K562 (cell line): ENCODE data around the gene BRWD1.

ENCODE experiments used
- EZH2 ChIP-seq: IDR thresholded peaks from 2 replicates; pipeline ENCODE4 v1.6.1; 2012; ENCODE audit warnings: low read depth, mild to moderate bottlenecking, inconsistent platforms, low read length, borderline replicate concordance
- JUNB ChIP-seq: fragments of 450-650 bp; formaldehyde crosslinking; conservative IDR thresholded peaks from 2 replicates; pipeline ENCODE4 v1.4.0; 2020; ENCODE audit warnings: mild to moderate bottlenecking
- POLR2AphosphoS5 ChIP-seq: IDR thresholded peaks from 2 replicates; pipeline ENCODE4 v1.6.1; 2011; ENCODE audit warnings: mild to moderate bottlenecking, low read depth, low read length, moderate library complexity; ENCODE audit not compliant: control insufficient read depth, insufficient read depth
- PURB ChIP-seq: sonication (generic); formaldehyde crosslinking; IDR thresholded peaks from 2 replicates; pipeline ENCODE4 v1.9.0; 2021; ENCODE audit warnings: low read depth, mild to moderate bottlenecking, missing genetic modification reagents
- SMC3 ChIP-seq: conservative IDR thresholded peaks from 2 replicates; pipeline ENCODE4 v1.6.1; 2011; ENCODE audit warnings: low read depth, low read length, improper control_type of control experiment; ENCODE audit not compliant: insufficient read depth

GRCh38 chr21:39218082-39218409, 95.4 kb downstream of the BRWD1 start:
- TF ChIP-seq POLR2AphosphoS5 = no peak
- TF ChIP-seq PURB = no peak
- TF ChIP-seq JUNB (CRISPR knock-in tag) = no peak
- TF ChIP-seq EZH2 = no peak
- no peak for TF ChIP-seq SMC3
